Psoas muscle (tissue), 8 donors: ENCODE results near the gene ARHGEF7. TPM values are rescaled to one million over a fixed set of nuclear protein-coding genes. Genes with fewer than 3 reads are reported as not detected.

Experiments used
- ATAC-seq, 4 donors: fragments of 200-7000 bp; cut with Tn5 transposase; one replicate each; pipeline ENCODE4 v1.9.1; 2020; ENCODE audit warnings: moderate library complexity in 3 of 4, mild to moderate bottlenecking in 2 of 4
- DNase-seq, 2 donors: peaks; one replicate each; pipeline ENCODE4 v3.0.0-alpha.2; 2020
- H3K27ac ChIP-seq: fragments of 200-600 bp; one replicate; pipeline ENCODE4 v1.8.0; 2022
- H3K27me3 ChIP-seq, 3 donors: fragments of 200-600 bp in 1 of 3; one replicate each; pipeline versions ENCODE4 v1.6.1 to v1.8.0; 2013 to 2022; ENCODE audit warnings: low read length in 2 of 3, mild to moderate bottlenecking in 2 of 3, moderate library complexity in 1 of 3; ENCODE audit not compliant: insufficient read depth in 3 of 3
- H3K36me3 ChIP-seq, 2 donors: fragments of 200-600 bp in 1 of 2; one replicate each; pipeline versions ENCODE4 v1.6.1 to v1.8.0; 2013 to 2022; ENCODE audit warnings: low read depth in 1 of 2, mild to moderate bottlenecking in 1 of 2, moderate library complexity in 1 of 2; ENCODE audit not compliant: insufficient read depth in 1 of 2
- H3K4me1 ChIP-seq: fragments of 200-600 bp; one replicate; pipeline ENCODE4 v1.8.0; 2022
- H3K4me3 ChIP-seq: fragments of 200-600 bp; one replicate; pipeline ENCODE4 v1.8.0; 2022; ENCODE audit warnings: mild to moderate bottlenecking
- H3K9me3 ChIP-seq: fragments of 200-600 bp; one replicate; pipeline ENCODE4 v1.8.0; 2022
- CTCF ChIP-seq: fragments of 200-600 bp; IDR thresholded peaks from one replicate; pipeline ENCODE4 v1.8.0; 2022; ENCODE audit warnings: antibody characterized with exemption
- WGBS, 3 donors: extraction: QIAGEN DNeasy Blood & Tissue Kit; methylation state at CpG; one replicate each; pipeline versions ENCODE4 v1.1.6 to v1.1.7; 2013; 5-methylcytosine and 5-hydroxymethylcytosine counted together
- intact Hi-C, 2 donors: fragments of 100-400 bp; cut with DNase I; formaldehyde crosslinking; loops; one replicate each; pipeline versions ENCODE4 v1.11.0 to v1.14.2; 2022
- polyA plus RNA-seq, 3 donors: library from polyadenylated mRNA; stranded (reverse); fragments of 200-250 nt; gene quantifications; one replicate each; pipeline ENCODE4 v1.2.3, GENCODE V29; 2013
- total RNA-seq, 4 donors: library from RNA; stranded (reverse); fragmentation: NEBNext Ultra II Directional in 2 of 4; extraction: Animal tissue kit (Norgen Biotek cat#: 25700) in 2 of 4; gene quantifications; one replicate each; pipeline versions ENCODE4 v1.2.1 to v1.2.4, GENCODE V29; 2021 to 2023
- donor health status: healthy with polysubstance abuse.
- donor health status: DM: no; HTN: no; CAD: no; lungs with moderate emphysema.
- donor health status: Bipolar disorder and iron deficiency.
- donor health status: healthy.
- donor health status: DM: yes; HTN: yes; CAD: no.
- donor health status: DM: no; HTN: no; CAD: no.
- donor health status: DM: no; HTN: no; CAD: no.
- donor health status: DM: yes; HTN: yes; CAD: no.

Gene ARHGEF7
- total and polyA plus RNA-seq, 7 donors, result 21.6 to 53.6 (median 46.8) TPM

- TF ChIP-seq CTCF, result no peak
- no peak for DNase-seq
- H3K4me3 ChIP-seq, result no peak overlapping the region
- H3K27me3 ChIP-seq, result no peaks in the 10 kb centered on the region
- peaks cover 12% of the 10 kb centered on the region for H3K4me1 ChIP-seq
- H3K9me3 ChIP-seq, result no peaks in the 10 kb centered on the region
- intact Hi-C loops, result loop anchor here in 1 of 2 donors (5.0 kb wide), 1 partner anchor 389 kb away; no protein-coding TSS in a partner anchor
- ATAC-seq, result peak; percentile 61 to 90 (median 74)
- H3K27ac ChIP-seq, result no peak overlapping the region
- H3K36me3 ChIP-seq, result no peaks in the 10 kb centered on the region
- 37 to 49% (median 46%) methylated on average over 4 of the region's 4 CpGs for WGBS, 3 donors
These were observed 16.5 kb downstream of the ARHGEF7 start for GRCh38 chr13:111131611-111132010.

- Histone ChIP-seq H3K9me3 (no peaks in the 10 kb centered on the region), H3K36me3 (no peaks in the 10 kb centered on the region), H3K4me1 (peaks cover 12% of the 10 kb centered on the region), H3K27ac (no peak overlapping the region), H3K27me3 (no peaks in the 10 kb centered on the region), H3K4me3 (no peak overlapping the region)
- intact Hi-C loops, result loop anchor here in 1 of 2 donors (5.0 kb wide), 1 partner anchor 391 kb away; no protein-coding TSS in a partner anchor
- DNase-seq, result no peak
- 87 to 89% (median 88%) methylated on average over 7 of the region's 7 CpGs for WGBS, 3 donors
- TF ChIP-seq CTCF, result no peak
- no peak for ATAC-seq
These were observed 17.8 kb downstream of the ARHGEF7 start for GRCh38 chr13:111132948-111133347.

GRCh38 chr13:111139452-111139851, 24.3 kb downstream of the ARHGEF7 start:
- Histone ChIP-seq H3K27ac (peak overlapping the region; percentile 7), H3K4me1 (peaks cover 25% of the 10 kb centered on the region), H3K4me3 (no peak overlapping the region), H3K36me3 (no peaks in the 10 kb centered on the region), H3K27me3 (no peaks in the 10 kb centered on the region), H3K9me3 (no peaks in the 10 kb centered on the region)
- WGBS, 3 donors, result 70 to 80% (median 75%) methylated on average over 9 of the region's 9 CpGs
- DNase-seq (no peak), ATAC-seq (peak in 1 of 4 donors; percentile 15)
- intact Hi-C loops, result no loop called here
- TF ChIP-seq CTCF, result no peak

GRCh38 chr13:111139873-111140561, 24.9 kb downstream of the ARHGEF7 start:
- Histone ChIP-seq H3K36me3 (no peaks in the 10 kb centered on the region), H3K4me1 (peaks cover 31% of the 10 kb centered on the region), H3K27me3 (no peaks in the 10 kb centered on the region), H3K27ac (peak overlapping the region; percentile 13), H3K4me3 (no peak overlapping the region), H3K9me3 (no peaks in the 10 kb centered on the region)
- 41 to 62% (median 52%) methylated on average over 9 of the region's 9 CpGs for whole genome bisulfite sequencing, 3 donors
- no peak for TF ChIP-seq CTCF
- intact Hi-C loops, result no loop called here
- no peak for DNase-seq
- ATAC-seq, result peak; percentile 26 to 75 (median 58)
